GM20000 (cell line): ENCODE results near the gene DNER.

Experiments
- DNase-seq: peaks from one replicate; pipeline ENCODE4 v3.0.0; 2012; ENCODE audit warnings: low spot score
- CTCF ChIP-seq: IDR thresholded peaks from 2 replicates; pipeline ENCODE4 v1.5.1; 2012; ENCODE audit warnings: mild to moderate bottlenecking, control low read depth; ENCODE audit errors: extremely low read depth, missing control alignments

DNER gene

GRCh38 chr2:229575569-229576315 lies 138.6 kb downstream of the DNER start:
- TF ChIP-seq CTCF: no peak
- no peak for DNase-seq

- DNase-seq: no peak
- TF ChIP-seq CTCF: no peak
Observed at GRCh38 chr2:229572507-229573271, 141.7 kb downstream of the DNER start.

GRCh38 chr2:229571243-229571642 lies 143.1 kb downstream of the DNER start:
- no peak for DNase-seq

GRCh38 chr2:229566370-229566769 lies 148.0 kb downstream of the DNER start:
- TF ChIP-seq CTCF: no peak
- DNase-seq: no peak

More at GRCh38 chr2:229571243-229571642, 143.1 kb downstream of the DNER start:
- no peak for TF ChIP-seq CTCF

GRCh38 chr2:229564300-229564907 lies 150.0 kb downstream of the DNER start:
- no peak for TF ChIP-seq CTCF
- DNase-seq: no peak

- no peak for DNase-seq
- no peak for TF ChIP-seq CTCF
Observed at GRCh38 chr2:229563388-229563787, 151.0 kb downstream of the DNER start.

- TF ChIP-seq CTCF: no peak
Observed at GRCh38 chr2:229562472-229563127, 151.8 kb downstream of the DNER start.

More at GRCh38 chr2:229562472-229563127, 151.8 kb downstream of the DNER start:
- no peak for DNase-seq
